GM19452 (cell line): ENCODE data around the gene STAG3.
"Not testable (repeated sequence)": the region's sequence is repeated elsewhere in the genome, so short reads cannot be mapped to it uniquely, and the experiment has no call there.

ENCODE experiments used
- ATAC-seq: cut with Tn5 transposase; IDR thresholded peaks from one replicate; pipeline ENCODE4 v1.9.1; 2021; ENCODE audit not compliant: unreplicated experiment

The STAG3 gene

DNA sequence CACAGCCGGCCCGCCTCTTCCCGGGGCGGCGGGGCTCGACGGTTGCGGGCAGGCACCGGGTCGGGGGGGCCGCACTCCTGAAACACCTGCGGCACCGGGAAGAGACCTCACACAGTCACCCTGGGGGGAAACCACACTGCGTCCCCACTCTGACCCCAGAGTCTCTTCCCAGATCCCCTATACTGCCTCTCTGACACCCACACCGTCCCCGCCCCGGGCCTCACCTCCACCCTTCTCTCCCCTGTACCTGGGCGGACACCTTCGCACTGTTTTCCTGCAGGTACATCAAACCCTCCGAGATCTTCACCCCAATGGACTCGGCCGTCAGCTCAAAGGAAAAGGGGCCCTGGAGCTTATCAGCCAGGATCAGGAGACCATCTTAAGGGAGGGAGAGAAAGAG is 5.9 kb upstream of the STAG3 start:
- no peak for ATAC-seq

DNA sequence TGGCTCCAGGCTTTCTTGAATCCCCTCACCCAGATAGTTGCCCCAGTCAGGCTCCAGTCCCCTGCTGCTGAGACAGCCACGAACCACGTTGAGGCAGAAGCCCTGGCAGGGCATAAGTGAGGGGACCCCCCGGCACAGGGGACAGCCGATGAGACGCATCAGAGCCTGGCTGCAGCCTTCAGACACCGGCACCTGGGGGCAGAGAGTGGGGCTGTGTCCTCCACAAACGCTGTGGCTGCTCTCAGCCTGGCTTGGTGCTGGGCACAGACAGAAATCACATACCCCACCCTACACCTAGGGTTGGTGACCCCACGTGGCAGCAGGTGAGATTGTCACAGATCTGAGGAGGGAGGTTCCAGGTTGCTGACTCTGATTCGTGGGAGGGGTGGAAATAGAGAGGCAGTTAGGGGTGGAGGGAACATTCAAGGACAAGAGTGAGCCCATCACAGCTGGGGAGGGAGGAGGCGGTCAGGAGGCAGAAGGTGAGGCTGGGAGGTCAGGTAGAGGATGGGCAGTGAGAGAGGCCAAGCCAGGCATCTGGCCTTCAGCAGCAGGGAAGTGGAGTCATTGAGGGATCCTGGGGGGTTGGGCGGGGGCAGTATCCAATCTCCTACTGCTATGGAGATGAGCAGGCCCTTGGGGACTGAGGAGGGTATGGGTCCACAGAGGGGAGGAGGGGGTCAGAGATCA is 3.8 kb upstream of the STAG3 start:
- no peak for ATAC-seq

DNA sequence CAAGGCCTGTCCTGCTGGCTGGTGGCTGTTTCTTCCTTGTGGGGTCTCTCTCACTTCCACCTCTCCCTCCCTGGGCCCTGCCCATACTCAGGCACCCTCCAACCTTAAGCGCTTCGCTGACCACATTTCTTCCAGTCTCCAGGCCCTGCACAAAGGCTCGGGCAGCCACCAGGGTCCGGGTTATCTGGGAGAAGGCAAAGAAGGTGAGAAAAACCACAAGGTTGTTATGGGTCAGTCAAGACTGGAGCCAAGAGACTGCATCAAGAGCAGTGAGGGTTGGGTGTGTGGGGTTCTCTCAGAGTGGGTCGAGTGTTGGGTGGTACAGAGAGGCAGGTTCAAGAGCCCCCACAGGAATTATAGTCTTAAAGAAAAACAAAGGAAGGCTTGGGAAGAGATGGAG is 3.1 kb upstream of the STAG3 start:
- no peak for ATAC-seq

DNA sequence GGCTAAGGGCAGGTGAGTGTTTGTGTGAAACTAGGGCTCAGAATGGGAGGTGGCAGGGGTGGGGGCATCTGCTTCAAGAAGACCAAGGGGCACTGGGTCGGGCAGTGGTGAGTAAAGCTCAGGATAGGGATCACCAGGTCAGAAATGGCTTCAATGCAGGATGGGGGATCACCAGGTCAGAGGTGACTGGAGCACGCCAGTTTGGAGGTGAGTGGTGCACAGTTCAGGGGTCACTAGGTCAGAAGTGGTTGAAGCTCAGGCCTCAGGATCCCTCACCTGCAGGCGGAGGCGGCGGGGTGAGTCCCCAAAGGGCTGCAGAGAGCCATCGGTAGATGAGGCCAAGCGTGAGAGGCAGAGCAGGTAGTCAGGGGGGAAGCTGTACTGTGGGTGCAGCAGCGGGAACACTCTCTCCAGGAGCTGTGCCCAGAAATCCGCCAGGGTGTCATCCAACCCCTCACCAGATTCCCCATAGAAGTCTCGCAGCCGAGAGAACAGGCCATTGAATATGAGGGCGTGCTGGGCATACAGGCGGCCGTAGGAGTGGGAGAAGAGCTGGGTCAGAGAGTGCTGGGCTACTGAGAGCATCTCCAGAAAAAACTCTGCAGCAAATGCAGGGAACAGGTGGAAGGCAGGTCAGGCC is 2.3 kb upstream of the STAG3 start:
- no peak for ATAC-seq

DNA sequence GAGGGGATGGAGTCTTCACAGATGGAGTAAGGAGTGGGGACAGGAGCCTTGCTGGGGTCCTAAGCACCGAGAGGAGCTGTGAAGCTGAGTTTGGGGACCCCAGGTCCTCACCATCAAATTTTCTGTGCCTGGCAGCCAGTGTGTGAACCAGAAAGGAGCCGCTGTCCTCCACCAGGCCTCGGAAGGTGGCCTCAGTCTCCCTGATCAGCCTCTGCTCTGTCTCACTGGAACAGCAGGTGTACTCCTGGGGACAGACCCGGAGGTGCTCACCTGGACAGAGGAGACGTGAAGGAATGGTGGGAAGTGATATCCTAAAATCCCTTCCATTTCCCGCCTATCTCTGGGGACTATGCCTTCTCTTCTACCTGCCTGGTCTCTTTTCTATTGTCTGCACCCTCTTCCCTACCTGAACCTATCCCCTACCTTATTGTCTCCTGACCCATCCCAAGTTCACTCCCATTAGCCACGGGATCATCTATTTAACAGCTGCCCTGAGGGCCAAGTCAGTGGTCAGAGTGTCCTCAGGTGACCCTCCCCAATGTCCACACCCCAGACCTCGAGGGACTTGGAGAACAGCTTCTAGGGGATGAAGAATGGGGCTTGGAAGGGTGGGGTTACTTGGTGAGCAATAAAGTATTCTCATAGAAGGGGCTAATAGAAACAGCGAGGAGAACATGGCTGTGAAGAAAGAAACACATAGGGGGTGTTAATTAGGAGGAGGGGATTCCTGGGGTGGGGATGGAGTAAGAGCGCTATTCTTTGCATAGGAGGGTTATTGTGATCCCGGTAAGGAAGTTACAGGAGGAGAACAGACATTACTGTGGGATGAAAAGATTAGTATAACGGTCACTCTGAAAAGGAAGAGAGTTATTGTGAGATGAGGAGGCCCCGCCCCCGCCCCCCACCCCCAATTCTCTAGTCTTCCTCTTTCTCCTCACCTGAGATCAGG is 1.3 kb upstream of the STAG3 start:
- no peak for ATAC-seq

DNA sequence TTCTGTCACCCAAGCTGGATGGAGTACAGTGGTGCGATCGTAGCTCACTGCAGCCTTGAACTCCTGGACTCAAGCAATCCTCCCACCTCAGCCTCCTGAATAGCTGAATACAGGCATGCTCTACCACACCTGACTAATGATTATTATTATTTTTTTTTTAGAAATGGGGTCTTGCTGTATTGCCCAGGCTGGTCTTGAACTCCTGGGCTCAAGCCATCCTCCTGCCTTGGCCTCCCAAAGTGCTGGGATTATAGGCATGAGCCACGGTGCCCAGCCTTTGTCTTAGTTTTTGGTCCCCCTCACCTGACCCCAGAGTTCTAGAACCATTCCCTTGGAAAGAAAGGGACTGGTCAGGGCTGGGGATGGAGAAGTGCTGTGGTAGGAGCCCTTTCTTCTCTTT is 2.4 kb downstream of the STAG3 start:
- not testable (repeated sequence) for ATAC-seq

DNA sequence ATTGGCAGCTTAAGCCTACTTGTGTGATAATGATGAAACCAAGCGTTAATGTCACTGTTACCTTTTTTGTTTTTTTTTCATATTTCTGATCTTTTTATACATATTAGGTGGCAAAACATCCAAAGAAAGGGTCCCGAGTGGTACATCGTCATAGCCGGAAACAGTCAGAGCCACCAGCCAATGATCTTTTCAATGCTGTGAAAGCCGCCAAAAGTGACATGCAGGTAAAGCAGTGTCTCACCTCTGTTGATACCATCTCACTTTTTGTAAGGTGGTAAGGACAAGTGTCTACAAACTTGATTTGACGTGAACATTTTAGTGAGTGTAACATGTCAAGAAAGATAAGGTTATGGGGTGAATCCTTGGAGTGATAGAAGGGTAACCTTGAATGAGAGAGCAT is 4.9 kb downstream of the STAG3 start:
- ATAC-seq = not testable (repeated sequence)

DNA sequence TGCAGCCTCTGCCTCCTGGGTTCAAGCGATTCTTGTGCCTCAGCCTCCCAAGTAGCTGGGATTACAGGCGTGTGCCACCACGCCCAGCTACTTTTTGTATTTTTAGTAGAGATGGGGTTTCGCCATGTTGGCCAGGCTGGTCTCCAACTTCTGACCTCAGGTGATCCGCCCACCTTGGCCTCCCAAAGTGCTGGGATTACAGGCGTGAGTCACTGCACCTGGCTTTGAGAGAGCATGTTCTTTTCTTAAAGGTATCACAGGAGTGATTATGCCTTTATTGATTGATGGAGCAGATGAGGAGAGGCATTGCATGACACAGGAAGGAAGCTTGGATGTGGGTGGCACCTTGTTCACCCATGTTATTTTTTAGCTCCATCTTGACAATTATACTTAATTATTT is 5.4 kb downstream of the STAG3 start:
- ATAC-seq = not testable (repeated sequence)

DNA sequence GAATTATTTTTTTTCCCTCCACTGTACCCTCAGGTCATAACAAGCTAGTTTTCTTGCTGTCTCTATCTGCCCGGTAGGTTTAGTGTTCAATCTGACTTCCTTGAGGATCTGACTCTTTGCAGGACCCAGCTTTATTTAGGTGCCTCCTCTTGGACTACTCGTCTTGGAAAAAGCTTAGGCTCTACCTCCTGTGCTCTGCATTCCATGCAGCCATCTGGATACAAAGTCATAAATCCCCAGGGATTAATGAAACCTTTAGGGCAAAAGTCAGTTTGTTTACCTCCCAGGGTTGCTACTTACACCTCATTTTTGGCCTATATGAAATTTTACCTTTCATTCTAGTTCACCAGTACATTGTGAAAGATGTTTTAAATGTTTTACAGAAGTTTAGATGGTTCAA is 8.0 kb downstream of the STAG3 start:
- ATAC-seq = no peak

DNA sequence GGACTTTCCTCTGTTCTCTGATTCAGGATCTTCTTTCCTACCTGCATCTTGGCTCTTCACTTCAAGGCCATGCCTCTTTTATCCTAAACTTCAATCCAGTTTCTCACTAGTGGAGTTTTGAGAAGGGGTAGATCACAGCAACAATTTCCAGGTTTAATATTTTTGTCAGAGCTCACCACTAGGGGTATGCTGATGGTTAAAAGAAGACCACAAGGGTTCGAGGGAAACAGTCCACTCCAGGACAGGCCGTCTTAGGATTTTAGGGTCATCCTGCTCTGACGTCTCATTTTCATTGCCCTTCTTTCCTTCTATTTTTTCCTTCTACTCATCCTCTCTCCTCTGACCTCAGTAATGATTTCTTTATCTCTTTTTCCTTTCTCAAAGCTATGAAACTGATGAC is 11.3 kb downstream of the STAG3 start:
- no peak for ATAC-seq

DNA sequence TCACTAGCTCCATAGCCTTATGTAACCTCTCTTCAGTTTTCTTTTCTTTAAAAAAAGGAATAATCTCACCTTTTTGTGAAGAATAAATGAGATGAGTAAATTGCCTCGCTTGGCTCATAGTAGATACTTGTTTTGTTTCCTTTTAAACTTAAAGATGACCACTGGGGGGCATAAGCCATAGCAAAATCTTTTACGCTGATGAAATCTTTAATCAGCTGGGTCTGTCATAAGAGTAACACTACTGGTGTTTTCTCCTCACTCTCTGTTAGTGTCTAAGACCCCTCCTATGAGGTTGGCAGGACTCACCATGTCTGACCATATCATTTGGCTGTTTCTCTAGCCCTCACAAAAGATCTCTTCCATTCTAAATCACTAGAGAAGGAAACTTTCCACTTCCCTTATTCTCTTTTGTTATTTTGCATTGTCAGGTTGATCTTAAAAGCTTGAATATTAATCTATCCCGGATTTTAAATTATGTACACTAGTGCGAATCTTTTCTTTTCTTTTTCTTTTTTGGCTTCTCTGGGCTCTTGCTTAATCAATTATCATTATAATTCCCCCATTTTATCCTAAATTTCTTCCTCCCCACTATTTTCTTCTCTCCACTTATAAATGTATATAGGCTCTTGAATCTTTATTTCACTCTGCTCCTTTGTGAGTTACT is 12.5 kb downstream of the STAG3 start:
- ATAC-seq = no peak

DNA sequence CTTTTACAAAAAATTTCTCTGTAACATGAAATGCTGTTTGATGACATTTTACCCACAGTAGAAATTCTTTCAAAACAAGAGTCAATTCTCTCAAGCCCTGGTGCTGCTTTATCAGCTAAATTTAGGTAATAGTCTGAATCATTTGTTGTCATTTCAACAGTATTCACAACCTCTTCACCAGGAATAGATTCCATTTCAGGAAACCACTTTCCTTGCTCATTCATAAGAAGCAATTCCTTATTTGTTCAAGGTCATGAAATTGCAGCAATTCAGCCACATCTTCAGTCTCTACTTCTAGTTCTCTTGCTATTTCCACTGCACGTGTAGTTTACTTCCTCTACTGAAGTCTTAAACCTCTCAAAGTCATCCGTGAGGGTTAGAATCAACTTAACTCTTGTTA is 14.1 kb downstream of the STAG3 start:
- ATAC-seq = no peak

DNA sequence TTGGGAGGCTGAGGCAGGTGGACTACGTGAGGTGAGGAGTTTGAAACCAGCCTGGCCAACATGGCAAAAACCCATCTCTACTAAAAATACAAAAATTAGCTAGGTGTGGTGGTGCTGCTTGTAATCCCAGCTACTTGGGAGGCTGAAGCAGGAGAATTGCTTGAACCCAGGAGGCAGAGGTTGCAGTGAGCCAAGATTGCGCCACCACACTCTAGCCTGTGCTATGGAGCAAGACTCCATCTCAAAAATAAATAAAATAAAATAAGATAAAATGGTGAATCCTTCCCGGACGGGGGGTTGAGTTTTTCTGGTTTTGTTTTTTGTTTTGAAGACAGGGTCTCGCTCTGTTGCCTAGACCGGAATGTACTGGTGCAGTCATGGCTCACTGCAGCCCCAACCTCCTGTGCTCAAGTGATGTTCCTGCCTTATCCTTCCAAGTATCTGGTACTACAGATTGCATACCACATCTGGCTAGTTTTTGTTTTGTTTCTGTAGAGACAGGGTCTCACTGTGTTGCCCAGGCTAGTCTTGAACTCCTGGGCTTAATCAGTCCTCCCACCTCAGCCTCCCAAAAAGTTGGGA is 14.7 kb downstream of the STAG3 start:
- not testable (repeated sequence) for ATAC-seq

DNA sequence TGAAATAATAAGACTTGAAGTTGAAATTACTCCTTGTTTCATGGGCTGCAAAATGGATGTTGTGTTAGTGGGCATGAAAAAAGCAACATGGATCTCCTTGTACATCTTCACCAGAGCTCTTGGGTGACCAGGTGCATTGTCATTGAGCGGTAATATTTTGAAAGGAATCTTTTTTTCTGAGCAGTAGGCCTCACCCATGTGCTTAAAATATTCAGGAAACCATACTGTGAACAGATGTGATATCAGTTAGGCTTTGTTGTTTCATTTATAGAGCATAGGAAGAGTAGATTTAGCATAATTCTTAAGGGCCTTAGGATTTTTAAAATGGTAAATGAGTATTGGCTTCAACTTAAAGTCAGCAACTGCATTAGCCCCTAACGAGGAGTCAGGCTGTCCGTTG is 15.3 kb downstream of the STAG3 start:
- no peak for ATAC-seq

DNA sequence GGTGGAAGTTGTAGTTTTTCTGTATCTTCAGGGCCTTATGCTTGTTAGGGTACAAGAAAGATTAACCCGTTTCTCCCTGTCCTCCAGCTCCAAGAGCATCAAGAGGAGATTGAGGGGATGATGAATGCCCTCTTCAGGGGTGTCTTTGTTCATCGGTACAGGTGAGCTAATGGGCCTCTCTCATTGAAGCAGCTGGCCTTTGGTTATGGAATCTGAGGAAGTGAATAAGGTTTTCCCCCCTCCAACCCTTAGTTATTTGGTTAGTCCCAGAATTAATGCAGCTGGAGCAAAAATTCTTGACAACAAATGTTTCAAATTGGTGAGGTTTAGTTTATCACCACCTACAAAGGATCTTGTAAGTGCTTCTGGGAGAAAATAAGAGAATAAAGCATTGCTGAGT is 17.5 kb downstream of the STAG3 start:
- no peak for ATAC-seq

DNA sequence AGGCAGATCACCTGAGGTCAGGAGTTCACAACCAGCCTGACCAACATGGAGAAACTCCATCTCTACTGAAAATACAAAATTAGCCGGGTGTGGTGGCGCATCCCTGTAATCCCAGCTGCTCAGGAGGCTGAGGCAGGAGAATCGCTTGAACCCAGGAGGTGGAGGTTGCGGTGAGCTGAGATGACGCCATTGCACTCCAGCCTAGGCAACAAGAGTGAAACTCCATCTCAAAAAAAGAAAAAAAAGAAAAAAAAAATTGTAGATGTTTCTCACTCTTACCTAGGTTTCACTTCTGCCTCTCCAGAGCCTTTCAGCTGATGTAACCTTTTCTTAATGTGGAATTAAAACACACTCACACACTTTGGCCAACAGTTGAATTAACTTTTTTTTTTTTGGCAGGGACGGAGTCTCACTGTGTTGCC is 18.2 kb downstream of the STAG3 start:
- ATAC-seq = not testable (repeated sequence)

DNA sequence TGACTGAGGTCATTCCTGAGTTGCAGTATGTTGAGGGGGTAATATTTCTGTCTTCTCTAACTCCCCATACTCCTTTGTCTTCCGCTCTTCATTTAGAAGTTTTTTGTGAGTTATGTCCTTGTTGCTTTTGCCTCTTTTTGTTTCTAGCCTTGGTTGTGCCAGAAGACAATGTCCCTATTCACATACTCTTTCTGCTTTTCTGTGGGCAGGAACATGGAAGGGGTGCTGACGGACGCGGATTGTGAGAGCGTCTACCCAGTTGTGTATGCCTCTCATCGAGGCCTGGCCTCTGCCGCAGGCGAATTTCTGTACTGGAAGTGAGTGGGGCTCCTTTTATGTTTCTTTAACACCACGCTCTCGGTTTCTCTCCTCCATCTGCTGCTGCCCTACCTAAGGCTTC is 20.5 kb downstream of the STAG3 start:
- ATAC-seq = no peak

DNA sequence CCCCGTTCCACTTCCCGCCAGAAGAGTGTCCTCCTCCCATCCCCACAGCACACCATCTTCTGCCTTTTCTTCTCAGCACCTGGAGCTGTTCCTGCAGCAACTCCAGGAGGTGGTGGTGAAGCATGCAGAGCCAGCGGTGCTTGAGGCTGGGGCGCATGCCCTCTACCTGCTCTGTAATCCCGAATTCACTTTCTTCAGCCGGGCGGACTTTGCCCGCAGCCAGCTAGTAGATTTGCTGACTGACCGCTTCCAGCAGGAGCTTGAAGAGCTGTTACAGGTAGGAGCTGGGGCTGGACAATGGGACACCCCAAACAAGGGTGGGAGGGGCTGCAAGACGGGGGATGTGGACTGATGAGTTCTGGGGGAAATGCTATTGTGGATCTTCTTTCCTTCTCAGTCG is 23.0 kb downstream of the STAG3 start:
- no peak for ATAC-seq

DNA sequence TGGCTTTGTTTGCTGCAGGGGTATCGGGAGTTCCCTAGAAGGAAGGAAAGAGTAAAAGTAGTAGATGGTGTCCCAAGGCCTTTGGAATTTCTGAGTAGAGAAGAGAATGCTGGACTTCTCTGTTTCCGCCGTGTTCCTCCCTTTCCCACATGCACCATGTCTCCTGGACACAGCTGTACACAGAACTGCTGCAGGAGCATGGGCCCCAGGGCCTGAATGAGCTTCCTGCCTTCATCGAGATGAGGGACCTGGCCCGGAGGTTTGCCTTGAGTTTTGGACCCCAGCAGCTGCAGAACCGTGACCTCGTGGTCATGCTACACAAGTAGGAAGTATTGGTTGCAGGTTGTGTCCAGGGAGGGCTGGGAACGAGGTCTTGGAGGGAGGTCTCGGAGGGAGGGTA is 26.7 kb downstream of the STAG3 start:
- ATAC-seq = no peak

DNA sequence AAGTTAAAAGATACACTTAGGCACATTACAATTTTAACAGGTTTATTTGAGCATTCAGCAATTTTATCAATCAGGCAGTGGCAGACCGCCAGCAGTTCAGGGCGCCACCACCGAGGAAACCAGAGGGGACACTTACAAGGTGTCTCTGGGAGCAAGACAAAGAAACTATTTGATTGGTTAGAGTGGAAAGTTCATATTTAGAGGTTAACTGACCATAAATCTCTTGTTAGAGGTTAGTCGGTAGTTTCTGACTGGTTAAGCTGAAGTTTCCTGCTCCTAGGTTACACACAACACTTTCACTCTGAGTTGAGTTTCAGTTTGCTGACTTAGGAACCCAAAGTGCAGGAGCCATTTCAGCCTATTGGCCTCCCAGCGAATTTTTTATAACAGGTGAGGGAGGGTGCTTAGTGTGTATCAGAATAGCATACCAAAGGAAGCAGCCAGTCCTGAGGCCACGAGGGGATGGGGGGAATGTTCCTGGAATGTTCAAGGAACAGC is 31.2 kb downstream of the STAG3 start:
- ATAC-seq = peak; percentile 74

DNA sequence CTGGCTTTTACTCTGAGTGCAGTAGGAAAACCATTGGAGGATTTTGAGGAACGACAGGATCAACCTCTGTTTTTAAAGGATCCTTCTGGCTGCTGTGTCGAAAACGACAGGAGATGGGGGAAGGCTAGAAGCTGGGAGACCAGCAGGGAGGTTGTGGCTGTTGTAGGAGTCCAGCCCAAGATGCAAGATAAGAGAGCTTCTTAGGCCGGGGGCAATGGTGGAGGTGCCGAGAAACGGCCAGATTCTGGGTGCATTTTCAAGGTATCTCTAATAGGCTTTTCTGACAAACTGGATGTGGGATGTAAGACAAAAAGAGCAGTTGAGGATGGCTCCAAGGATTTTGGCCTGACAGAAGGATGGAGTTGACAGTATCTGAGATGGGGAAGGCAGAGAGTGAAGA is 31.8 kb downstream of the STAG3 start:
- no peak for ATAC-seq
